HG02759 (cell line): Measurements from ENCODE around the gene ISLR.

Source experiments
- ATAC-seq: cut with Tn5 transposase; IDR thresholded peaks from one replicate; pipeline ENCODE4 v1.9.1; 2021; ENCODE audit warnings: mild to moderate bottlenecking, moderate library complexity; ENCODE audit not compliant: unreplicated experiment

ISLR gene

DNA sequence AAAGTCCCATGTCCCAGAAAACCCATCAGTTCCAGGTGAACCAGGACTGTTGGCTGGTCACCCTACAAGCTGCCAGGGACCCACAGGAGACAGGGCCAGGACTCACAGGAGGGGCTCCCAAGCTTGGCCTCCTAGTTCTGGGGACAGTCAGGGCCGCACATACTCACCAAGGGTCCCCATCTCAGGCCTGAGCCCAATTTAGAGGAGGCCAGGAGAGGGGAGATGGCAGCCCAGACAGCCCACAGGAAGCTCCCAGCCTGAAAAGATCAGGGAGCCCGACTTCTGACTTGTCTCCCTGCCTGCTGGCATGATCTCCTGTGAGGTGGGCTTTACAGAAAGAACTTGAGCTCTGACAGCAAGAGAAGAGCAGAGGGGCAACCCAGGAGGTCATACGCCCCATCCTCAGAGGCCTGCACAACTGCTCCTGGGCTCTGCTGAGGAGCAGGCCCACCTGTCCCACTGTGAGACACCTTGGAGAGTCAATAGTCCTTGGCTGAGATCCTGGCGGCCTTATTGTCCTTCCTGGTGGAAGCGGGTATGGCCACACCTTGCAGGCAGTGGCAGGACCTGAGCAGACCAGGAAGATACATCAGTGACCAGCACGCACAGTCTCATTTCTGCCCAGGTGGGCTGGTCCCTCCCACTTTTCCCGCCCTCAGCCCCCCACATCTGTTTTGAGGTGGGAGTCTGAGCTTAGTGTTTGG lies 2.5 kb upstream of the ISLR start:
- ATAC-seq = no peak

DNA sequence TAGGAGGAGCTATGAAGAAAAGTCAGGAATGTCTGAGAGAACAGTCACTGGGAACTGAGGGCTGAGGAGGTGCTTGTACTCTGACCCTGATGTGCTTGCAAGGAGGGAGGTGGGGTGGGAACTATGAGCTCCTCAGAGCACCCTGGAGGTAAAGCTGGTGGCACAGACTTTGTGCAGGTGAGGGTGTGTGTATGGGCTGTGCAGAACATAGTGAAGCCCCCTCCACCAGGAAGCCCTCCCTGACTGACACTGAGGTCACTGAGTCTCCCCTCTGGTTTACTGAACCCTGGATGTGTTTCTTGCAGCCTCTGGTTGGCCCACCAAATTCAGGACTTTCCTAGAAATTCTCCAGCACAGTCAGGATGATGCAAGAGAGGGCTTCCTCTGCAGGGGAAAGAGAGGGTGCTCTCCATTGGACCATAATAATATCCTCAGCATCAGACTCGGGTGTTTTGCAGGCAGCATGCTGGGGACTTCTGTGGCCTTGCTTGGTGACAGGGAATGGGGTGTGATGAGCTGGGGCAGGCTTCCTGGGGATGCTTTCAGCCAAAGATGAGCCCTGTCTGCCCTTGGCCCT lies 1.5 kb upstream of the ISLR start:
- ATAC-seq = no peak

DNA sequence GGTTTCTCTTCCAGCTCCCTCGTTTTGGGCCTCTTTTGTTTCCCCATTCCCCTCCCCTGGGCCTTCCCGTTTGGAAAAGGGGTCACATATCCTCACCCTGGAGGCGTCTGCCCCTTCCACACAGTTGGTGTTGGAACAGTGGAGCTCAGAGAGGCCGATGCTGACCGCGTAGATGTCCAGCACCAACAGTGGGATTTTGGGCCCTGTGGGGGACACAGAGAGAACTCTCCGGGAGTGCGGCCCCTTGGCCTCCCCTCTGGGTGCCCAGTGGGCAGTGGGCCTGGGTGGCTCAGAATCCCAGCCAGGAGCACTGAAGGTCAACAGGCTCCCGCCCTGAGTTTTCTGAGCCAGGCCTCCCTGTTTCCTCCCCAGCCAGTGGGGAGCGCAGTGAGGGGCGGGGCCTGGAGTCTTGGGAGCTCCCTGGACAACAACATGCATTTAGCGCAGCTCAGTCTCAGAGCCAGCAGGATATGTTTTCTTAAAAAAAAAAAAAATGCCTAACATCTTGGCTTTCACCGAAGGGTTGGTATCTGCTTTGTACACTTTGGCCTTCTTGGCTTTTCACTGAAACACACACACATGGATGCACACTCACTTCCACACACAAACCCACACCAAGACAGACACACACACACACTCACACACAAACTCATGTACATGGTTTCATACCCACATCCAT lies 670 bp upstream of the ISLR start:
- ATAC-seq = no peak

DNA sequence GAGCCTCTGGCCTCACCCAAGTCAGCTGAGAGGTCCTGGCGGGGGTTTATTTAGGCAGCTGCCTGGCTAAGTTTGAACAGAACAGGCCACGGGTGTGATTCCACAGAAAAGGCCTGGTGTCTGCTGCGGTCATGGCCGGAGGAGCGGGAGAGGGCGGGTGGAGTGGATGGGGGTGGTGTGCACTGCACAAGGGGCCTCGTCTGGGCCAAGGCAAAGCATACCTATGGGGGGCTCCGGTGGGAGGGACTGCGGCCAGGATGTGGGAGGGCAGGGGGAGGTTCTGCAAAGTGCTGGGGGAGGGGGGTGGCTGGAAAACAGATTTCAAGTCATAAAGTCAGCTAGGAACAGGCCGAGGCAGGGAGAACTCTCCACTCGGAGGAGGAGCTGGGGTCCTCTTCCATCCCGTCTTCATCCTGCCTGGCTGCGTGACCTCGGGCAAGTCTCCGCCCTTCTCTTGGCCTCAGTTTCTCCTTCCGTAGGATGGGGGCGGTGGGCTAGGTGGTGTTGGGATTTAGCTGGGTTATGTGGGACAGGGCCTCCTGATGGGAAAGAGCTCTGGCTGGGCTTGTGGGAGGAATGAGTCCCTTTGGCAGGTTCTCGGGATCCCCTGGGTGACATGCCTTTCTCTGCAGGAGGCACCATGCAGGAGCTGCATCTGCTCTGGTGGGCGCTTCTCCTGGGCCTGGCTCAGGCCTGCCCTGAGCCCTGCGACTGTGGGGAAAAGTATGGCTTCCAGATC lies 878 bp downstream of the ISLR start:
- ATAC-seq = no peak

DNA sequence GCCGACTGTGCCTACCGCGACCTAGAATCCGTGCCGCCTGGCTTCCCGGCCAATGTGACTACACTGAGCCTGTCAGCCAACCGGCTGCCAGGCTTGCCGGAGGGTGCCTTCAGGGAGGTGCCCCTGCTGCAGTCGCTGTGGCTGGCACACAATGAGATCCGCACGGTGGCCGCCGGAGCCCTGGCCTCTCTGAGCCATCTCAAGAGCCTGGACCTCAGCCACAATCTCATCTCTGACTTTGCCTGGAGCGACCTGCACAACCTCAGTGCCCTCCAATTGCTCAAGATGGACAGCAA lies 1.4 kb downstream of the ISLR start:
- ATAC-seq = no peak

- ATAC-seq = no peak
Measured at GRCh38 chr15:74175271-74176191, 2.0 kb downstream of the ISLR start.

DNA sequence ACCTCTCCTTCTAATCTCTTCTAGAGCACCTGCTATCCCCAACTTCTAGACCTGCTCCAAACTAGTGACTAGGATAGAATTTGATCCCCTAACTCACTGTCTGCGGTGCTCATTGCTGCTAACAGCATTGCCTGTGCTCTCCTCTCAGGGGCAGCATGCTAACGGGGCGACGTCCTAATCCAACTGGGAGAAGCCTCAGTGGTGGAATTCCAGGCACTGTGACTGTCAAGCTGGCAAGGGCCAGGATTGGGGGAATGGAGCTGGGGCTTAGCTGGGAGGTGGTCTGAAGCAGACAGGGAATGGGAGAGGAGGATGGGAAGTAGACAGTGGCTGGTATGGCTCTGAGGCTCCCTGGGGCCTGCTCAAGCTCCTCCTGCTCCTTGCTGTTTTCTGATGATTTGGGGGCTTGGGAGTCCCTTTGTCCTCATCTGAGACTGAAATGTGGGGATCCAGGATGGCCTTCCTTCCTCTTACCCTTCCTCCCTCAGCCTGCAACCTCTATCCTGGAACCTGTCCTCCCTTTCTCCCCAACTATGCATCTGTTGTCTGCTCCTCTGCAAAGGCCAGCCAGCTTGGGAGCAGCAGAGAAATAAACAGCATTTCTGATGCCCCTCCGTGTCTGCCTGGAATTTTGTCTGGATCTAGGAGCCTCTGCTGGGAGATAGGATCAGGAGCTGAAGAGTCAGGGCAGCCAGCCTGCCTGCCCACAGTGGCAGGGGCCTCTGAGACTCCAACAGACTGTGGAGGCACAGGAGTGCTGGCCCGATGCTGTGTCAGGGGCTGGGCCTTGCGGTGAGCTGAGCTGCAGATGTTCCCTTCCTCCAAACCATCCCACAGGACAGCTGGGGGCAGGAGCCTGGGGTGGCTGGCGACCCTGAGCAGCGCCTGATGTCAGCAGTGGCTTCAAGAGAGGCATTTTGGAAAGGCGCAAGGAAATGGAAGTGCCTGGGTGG lies 3.0 kb downstream of the ISLR start:
- ATAC-seq = no peak

- ATAC-seq = no peak
Measured at GRCh38 chr15:74178326-74179100, 5.0 kb downstream of the ISLR start.

GRCh38 chr15:74179101-74179841 lies 5.8 kb downstream of the ISLR start:
- ATAC-seq = no peak

GRCh38 chr15:74179983-74180880 lies 6.7 kb downstream of the ISLR start:
- ATAC-seq = no peak

DNA sequence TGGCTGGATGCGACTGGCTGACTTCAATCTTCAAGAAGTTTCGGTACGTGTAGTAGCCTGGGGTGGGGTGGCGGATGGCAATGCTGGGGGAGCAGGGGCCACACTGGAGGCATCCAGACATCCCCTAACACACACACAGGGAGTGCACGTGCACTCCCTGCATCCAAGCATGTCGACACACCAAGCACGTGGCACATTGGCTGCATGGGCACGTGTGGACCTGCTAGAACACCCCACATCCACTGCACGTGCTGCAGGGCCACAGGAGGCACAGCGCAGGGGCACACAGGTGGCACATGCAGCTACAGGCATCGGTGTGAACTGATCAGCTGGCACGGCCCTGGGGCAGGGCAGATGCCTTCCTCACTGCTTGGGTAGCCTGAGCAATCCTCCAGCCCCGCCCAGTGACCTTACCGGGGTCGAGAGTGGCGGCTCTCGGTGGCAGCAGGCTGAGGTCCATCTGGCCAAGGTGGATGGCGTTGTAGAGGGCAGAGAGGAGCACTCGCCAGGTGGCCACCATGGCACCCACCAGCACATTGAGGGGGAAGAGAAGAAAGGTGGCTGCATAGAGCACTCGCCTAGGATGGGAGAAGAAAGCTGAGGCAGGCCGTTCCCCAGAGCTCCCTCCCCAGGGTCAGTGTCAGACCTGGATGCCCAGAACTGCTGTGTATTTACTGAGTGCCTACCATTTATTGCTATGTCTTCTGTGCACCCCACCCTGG lies 7.5 kb downstream of the ISLR start:
- no peak for ATAC-seq

DNA sequence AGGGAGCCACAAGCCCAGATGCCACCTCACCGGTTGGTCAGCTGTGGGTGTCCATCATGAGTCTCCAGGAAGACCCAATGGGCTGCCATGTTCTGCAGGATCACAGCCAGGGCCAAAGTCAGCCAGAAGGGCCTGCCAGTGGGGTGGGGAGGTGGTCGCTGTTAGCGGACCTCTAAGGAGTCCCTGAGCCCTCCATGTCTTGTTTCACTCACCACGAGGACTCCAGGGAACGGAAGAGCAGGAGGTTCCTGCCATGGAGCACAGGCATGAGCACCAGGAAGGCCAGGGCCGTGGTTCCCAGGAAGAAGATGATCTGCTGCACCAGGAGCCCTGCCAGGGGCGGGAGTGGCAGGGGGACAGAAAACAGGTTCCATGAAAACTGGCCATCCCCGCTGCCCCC lies 8.6 kb downstream of the ISLR start:
- no peak for ATAC-seq

GRCh38 chr15:74184582-74185091 lies 11.1 kb downstream of the ISLR start:
- ATAC-seq = no peak

DNA sequence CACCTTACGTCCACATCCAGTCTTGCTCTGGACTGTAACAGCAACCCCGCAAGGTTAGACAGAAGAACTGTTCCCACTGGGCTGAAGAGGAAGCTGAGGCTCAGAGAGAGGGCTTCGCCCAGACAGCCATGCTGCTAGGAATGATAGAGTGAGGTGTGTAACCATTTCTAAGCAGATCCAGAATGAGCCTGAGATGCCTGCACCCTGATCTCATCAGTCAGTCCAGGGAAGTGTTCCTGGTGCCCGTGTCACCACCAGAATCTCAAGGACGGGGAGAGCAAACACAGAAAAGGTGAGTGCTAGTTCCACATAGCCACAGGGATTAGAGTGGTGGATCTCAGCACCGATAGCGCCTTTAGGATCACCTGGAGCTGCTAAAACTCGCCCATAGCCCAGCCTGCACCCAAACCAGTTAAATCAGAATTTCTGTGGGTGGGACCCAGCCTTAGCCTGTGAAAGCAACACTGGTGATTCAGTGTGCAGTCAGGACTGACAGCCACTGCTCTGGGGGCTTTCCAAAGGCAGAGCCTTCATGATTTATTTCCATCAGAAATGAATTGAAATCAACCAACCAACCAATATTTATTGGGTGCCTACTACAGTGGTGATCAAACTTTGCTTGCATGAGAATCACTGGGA lies 12.3 kb downstream of the ISLR start:
- no peak for ATAC-seq

DNA sequence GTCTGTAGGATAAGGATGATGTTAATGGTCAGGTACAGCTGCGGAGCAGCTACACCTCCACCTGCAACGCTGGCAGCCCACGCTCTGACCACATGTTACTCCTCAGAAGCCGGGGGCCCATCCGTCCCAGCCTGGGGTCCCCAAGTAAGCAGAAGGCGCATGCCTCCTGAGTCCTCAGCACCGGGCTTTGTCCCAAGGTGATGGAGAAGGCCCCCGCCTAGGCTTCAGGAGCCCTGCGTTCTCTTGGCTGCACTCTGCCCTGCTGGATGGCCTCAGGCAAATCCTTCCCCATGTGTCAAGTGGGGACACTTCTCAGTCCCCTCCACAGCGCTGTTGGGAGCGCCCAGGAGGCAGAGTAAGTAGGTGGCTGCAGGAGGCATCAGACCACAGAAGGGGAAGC lies 14.7 kb downstream of the ISLR start:
- ATAC-seq = no peak

- ATAC-seq = no peak
Measured at GRCh38 chr15:74191798-74192197, 18.3 kb downstream of the ISLR start.
